HTERT RPE-1 (cell line): ENCODE results near the gene ITPK1.

Experiments
- in situ Hi-C: fragments of 300-500 bp; cut with MboI; formaldehyde crosslinking; loops from 4 replicates; pipeline ENCODE4 v1.14.3; 2020; ENCODE audit warnings: low sequenced_read_pairs

The ITPK1 gene

DNA sequence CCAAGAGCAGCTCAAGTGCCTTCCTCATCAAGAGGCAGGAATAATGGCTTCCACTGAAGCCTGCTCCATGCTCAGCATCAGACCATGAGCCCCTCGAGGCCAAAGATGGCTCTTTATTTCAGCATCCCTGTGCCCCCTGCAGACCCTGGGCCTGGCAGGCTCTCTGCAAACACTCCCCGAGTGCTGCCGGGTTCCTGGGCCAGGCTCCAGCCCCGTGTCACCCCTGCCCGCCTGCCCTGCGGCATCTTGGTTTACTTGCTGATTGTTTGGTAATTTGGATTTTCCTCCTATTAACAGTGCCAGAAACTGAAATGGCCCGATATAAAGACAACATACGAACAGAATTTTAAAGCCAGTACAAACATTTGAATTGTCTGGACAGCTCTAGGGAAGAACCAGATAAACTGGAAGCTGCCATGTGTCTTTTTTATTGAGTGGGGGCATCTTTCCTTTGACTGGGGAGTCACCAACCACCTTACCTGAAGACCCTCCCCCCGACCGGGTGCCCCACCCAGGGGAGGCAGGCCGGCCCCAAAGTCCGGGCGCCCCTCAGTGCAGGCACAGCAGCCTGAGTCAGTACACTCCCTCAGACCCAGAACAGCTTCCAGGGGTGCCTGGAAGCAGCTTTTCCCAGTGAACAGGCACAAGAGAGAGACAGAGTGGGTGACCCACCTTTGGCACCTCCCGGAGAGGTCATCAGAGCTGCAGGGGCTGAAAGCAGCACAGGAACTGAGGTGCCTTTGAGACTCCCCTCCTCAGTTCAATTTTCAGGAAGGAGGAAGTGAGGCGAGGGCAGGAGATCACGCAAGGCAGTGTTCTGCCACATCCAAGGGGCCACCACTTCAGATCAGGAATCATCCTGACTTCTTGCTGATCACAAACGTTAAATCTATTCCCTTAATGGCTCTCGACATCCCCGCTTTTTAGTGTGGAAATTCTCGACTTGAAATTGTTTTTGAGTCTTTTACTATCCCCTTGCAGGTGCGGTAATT lies 30.6 kb downstream of the ITPK1 start:
- in situ Hi-C loops, result no loop called here

GRCh38 chr14:93084402-93084801 lies 31.3 kb downstream of the ITPK1 start:
- in situ Hi-C loops, result no loop called here

GRCh38 chr14:93083917-93084316 lies 31.8 kb downstream of the ITPK1 start:
- in situ Hi-C loops, result no loop called here

- in situ Hi-C loops, result no loop called here
Observed at GRCh38 chr14:93082576-93083001, 33.1 kb downstream of the ITPK1 start.

DNA sequence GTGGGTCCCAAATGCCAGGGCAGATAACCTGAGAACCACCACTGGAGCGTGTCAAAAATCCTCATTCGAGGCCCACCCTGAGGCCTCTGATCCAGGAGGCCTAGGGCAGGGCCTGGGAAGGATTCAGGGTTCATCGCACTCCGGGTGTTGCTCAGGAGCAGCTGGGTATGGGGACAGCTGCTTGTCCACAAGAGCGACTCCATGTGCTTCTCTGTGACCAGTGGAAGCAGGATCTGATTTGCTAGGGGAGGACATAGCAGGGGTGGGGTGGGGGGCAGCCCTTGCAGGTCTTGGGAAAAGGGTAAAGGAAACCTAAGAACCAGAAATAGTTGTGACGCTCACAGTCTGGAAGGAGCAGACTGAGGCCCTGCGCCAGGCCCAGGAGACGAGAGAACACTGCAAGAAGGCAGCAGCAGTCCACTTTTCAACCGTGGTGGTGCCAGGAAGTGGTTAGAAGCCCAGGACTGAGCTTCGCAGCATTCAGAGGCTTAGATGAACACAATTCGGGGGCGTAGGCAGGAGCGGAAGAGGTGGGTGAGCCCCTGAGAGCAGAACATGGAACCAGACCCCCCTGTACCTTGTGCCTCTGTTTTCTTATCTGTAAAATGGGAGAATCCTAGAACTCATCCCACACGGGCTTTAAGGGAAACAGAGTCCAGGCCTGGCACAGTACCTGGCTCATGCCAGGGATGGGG lies 33.7 kb downstream of the ITPK1 start:
- in situ Hi-C loops, result no loop called here

DNA sequence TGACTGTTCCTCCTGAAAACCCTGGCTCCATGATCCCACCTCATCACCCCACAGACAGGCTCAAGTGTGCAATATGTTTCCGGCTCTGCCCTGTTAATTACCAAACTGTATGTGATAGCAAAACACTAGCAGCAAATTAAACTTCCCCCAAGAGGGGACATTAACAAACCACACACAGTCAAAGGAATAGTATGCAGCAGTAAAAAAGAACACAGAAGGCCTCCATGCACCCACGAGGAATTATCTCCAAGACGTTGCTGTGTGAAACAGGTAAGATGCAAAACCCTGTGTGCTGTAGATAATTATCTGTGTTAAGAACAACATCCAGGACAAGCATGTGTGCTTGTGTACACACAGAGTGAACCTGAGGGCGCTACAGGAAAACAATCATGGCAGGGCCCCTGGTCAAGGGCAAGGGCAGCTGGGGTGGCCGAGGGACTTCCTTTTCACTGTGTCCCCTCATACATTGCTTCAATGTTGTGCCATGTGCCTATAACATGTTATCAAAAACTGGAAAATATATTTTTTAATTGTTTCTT lies 35.8 kb downstream of the ITPK1 start:
- in situ Hi-C loops, result no loop called here

- in situ Hi-C loops, result no loop called here
Observed at GRCh38 chr14:93079321-93079720, 36.4 kb downstream of the ITPK1 start.

DNA sequence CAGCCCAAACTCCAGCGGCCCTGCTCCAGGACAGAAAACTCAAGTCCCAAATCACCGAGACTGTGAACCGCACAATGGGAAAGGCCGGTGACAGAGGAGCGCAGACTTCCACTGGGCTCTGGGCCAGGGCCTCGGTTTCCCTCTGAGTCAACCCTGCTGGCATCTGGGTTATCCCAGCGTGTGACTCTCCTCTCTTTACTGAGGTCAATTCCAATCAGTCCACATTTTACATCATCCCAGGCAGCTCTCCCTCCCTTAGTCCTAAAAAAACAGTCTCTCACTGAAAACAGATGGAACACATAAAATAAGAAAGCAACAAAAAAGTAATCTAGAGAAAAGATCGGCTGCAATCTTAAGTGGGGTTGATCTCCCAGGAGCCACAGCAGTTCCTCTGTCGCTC lies 36.9 kb downstream of the ITPK1 start:
- in situ Hi-C loops, result no loop called here

DNA sequence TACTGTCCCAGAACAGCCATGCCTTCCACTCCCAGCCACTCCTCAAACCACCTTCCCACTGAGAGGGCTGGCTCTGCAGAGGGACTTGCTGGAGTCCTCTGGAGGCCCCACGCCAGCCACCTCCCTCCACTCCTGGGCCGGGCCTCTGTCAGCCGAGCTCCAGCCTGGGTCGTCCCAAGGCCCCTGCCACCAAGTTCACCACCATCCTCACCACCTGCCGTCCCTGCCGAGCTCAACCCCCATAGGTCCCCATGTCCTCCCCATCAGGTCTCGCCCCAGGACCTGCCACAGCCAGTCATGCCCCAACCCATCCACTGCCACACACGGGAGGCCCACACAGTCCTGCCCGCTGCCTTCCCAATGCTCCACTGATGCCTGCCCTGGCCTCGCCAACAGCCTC lies 39.0 kb downstream of the ITPK1 start:
- in situ Hi-C loops, result no loop called here

DNA sequence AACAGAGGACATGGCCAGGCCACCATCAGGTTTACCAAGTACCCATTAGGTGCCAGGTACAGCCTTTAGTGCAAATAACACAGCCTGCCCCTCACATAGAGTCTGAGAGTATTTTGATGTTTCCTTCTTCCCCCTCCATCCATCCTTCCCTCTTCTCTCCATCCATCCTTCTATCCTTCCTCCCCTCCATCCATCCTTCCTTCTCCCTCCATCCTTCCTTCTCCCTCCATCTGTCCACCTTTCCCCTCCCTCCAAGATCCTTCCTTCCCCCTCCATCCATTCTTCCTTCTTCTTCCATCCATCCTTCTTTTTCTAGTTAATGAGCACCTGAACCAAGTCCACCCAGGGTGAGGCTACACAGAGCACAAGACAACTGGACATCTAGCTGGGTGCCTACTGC lies 39.8 kb downstream of the ITPK1 start:
- in situ Hi-C loops, result no loop called here

- in situ Hi-C loops, result no loop called here
Observed at GRCh38 chr14:93073910-93074769, 41.6 kb downstream of the ITPK1 start.

GRCh38 chr14:93073358-93073707 lies 42.4 kb downstream of the ITPK1 start:
- in situ Hi-C loops, result no loop called here

GRCh38 chr14:93072659-93073357 lies 42.9 kb downstream of the ITPK1 start:
- in situ Hi-C loops, result no loop called here

GRCh38 chr14:93068711-93069110 lies 47.0 kb downstream of the ITPK1 start:
- in situ Hi-C loops, result no loop called here

DNA sequence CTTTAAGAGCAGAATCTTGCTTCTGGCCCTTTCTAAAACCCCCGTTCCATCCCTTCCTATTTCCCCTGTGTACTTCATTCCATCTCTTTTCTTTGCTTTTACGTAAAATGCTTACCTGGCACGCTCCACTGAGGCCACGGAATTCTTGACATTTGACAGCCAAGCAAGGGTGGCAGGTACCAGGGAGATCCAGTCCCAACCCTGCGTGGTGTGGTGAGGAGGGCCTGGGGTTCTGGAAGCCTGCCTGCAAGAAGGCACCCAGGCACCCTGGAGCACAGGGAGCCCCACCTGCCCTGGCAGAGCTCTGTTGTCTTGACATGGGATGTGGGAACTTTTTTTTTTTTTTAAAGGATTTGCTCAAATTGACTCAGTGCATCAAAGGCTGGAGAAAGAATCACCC lies 48.6 kb downstream of the ITPK1 start:
- in situ Hi-C loops, result no loop called here

- in situ Hi-C loops, result no loop called here
Observed at GRCh38 chr14:93065272-93065730, 50.4 kb downstream of the ITPK1 start.

- in situ Hi-C loops, result no loop called here
Observed at GRCh38 chr14:93064411-93065271, 51.1 kb downstream of the ITPK1 start.

- in situ Hi-C loops, result no loop called here
Observed at GRCh38 chr14:93063393-93063792, 52.3 kb downstream of the ITPK1 start.

- in situ Hi-C loops, result no loop called here
Observed at GRCh38 chr14:93062890-93063289, 52.8 kb downstream of the ITPK1 start.
